ENCODE results near the gene ZBTB44. TPM values are rescaled to one million over a fixed set of nuclear protein-coding genes. Genes with fewer than 3 reads are reported as not detected.

ZBTB44 gene
- total and polyA plus RNA-seq, 4 donors = 4.7 to 33.9 (median 17.0) TPM

DNA sequence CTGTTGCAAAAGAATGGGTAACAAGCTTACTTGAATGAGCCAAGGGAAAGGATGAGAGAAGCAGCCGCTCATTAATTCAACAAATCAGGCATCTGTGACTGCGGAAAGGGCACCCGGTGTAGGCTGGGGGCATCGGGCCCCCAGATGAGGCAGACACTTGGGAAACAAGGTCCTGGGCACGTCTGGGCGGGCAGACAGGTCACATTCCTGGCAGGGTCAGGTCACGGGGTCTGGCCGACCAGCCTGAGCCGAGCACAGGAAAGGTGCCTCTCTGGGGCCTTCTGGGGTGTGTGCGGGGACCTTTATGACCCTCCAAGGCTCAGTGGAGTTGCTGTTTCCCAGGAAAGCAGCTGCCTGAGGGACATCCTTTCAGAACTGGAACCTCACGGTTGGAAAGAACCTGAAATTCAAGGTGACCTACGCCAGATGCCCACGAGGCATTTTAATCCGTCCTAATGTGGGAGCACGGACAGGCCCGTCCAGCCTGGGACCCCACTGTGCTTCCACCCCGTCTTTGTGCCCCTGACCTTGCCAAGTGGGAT lies 98.1 kb downstream of the ZBTB44 start:
- Histone ChIP-seq H3K4me1 (ENCODE audit: control insufficient read depth in 4 of 4, insufficient read depth in 4 of 4, low read length in 3 of 4) (peaks cover 0 to 3% (median 0%) of the 10 kb centered on the region in 4 donors), H3K36me3 (ENCODE audit: control insufficient read depth in 4 of 4, insufficient read depth in 3 of 4, low read depth in 1 of 4, low read length in 3 of 4) (no peaks in the 10 kb centered on the region), H3K4me3 (ENCODE audit: low read depth in 1 of 3, low read length in 3 of 3) (no peak overlapping the region), H3K27ac (ENCODE audit: low read depth in 1 of 2, low read length in 2 of 2) (no peak overlapping the region), H3K9ac (ENCODE audit: low read depth in 1 of 2, low read length in 2 of 2) (no peak overlapping the region), H3K9me3 (ENCODE audit: control insufficient read depth in 4 of 4, low read length in 3 of 4) (no peaks in the 10 kb centered on the region), H3K27me3 (ENCODE audit: control insufficient read depth in 4 of 4, insufficient read depth in 4 of 4, low read length in 3 of 4) (no peaks in the 10 kb centered on the region)
- 78% methylated on average over 17 of the region's 17 CpGs for WGBS
- no peak for DNase-seq (ENCODE audit: low spot score)
- TF ChIP-seq EGR1 (IDR thresholded peaks at IDR 0.05; ENCODE audit: low read depth in 2 of 2) (no peak), JUND (IDR thresholded peaks at IDR 0.05) (no peak), YY1 (IDR thresholded peaks at IDR 0.05) (no peak), FOXA2 (IDR thresholded peaks at IDR 0.05) (no peak), TAF1 (conservative IDR thresholded peaks at IDR 0.05) (no peak), RAD21 (IDR thresholded peaks at IDR 0.05) (no peak)
- TF ChIP-seq, protein P1, sequence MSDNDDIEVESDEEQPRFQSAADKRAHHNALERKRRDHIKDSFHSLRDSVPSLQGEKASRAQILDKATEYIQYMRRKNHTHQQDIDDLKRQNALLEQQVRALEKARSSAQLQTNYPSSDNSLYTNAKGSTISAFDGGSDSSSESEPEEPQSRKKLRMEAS (IDR thresholded peaks at IDR 0.05) = no peak
- TF ChIP-seq, protein P2, sequence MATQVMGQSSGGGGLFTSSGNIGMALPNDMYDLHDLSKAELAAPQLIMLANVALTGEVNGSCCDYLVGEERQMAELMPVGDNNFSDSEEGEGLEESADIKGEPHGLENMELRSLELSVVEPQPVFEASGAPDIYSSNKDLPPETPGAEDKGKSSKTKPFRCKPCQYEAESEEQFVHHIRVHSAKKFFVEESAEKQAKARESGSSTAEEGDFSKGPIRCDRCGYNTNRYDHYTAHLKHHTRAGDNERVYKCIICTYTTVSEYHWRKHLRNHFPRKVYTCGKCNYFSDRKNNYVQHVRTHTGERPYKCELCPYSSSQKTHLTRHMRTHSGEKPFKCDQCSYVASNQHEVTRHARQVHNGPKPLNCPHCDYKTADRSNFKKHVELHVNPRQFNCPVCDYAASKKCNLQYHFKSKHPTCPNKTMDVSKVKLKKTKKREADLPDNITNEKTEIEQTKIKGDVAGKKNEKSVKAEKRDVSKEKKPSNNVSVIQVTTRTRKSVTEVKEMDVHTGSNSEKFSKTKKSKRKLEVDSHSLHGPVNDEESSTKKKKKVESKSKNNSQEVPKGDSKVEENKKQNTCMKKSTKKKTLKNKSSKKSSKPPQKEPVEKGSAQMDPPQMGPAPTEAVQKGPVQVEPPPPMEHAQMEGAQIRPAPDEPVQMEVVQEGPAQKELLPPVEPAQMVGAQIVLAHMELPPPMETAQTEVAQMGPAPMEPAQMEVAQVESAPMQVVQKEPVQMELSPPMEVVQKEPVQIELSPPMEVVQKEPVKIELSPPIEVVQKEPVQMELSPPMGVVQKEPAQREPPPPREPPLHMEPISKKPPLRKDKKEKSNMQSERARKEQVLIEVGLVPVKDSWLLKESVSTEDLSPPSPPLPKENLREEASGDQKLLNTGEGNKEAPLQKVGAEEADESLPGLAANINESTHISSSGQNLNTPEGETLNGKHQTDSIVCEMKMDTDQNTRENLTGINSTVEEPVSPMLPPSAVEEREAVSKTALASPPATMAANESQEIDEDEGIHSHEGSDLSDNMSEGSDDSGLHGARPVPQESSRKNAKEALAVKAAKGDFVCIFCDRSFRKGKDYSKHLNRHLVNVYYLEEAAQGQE (IDR thresholded peaks at IDR 0.05) = no peak
- TF ChIP-seq, protein P3, sequence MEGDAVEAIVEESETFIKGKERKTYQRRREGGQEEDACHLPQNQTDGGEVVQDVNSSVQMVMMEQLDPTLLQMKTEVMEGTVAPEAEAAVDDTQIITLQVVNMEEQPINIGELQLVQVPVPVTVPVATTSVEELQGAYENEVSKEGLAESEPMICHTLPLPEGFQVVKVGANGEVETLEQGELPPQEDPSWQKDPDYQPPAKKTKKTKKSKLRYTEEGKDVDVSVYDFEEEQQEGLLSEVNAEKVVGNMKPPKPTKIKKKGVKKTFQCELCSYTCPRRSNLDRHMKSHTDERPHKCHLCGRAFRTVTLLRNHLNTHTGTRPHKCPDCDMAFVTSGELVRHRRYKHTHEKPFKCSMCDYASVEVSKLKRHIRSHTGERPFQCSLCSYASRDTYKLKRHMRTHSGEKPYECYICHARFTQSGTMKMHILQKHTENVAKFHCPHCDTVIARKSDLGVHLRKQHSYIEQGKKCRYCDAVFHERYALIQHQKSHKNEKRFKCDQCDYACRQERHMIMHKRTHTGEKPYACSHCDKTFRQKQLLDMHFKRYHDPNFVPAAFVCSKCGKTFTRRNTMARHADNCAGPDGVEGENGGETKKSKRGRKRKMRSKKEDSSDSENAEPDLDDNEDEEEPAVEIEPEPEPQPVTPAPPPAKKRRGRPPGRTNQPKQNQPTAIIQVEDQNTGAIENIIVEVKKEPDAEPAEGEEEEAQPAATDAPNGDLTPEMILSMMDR (IDR thresholded peaks at IDR 0.05; ENCODE audit: low read depth, low read length, missing input control) = no peak
- TF ChIP-seq, protein P4, sequence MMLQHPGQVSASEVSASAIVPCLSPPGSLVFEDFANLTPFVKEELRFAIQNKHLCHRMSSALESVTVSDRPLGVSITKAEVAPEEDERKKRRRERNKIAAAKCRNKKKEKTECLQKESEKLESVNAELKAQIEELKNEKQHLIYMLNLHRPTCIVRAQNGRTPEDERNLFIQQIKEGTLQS (IDR thresholded peaks at IDR 0.05) = no peak

DNA sequence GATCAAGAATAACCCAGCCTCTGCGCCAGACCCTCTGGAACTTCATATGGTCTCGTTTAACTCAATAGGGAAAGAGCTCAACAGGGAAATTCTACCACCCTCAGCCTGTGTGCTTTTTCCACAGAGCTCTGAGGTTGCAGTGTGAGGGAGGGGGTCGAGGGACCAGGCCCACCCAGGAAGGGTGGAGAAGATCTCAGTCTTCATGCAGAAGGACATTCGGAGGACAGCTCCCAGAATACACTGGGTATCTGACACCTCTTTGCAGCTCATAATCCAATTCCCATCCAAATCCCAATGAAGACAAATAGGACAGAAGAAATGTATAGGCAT lies 98.5 kb downstream of the ZBTB44 start:
- H3K36me3 ChIP-seq (ENCODE audit: control insufficient read depth in 4 of 4, insufficient read depth in 3 of 4, low read depth in 1 of 4, low read length in 3 of 4) = no peaks in the 10 kb centered on the region
- no peak for DNase-seq (ENCODE audit: low spot score)
- no peaks in the 10 kb centered on the region for H3K9me3 ChIP-seq (ENCODE audit: control insufficient read depth in 4 of 4, low read length in 3 of 4)
- no peak overlapping the region for H3K4me3 ChIP-seq (ENCODE audit: low read depth in 1 of 3, low read length in 3 of 3)
- 75% methylated on average over 4 of the region's 4 CpGs for WGBS
- H3K4me1 ChIP-seq (ENCODE audit: control insufficient read depth in 4 of 4, insufficient read depth in 4 of 4, low read length in 3 of 4) = peaks cover 0 to 3% (median 0%) of the 10 kb centered on the region in 4 donors
- no peak for TF ChIP-seq HNF4G (IDR thresholded peaks at IDR 0.05)
- TF ChIP-seq SP1 (IDR thresholded peaks at IDR 0.05) = no peak
- TF ChIP-seq, protein P4 (IDR thresholded peaks at IDR 0.05) = no peak
- TF ChIP-seq TAF1 (conservative IDR thresholded peaks at IDR 0.05) = no peak
- TF ChIP-seq HNF4A (conservative IDR thresholded peaks at IDR 0.05) = no peak
- no peak for TF ChIP-seq RXRA (IDR thresholded peaks at IDR 0.05)
- no peak for TF ChIP-seq JUND (IDR thresholded peaks at IDR 0.05)
- TF ChIP-seq, protein P1 (IDR thresholded peaks at IDR 0.05) = no peak
- TF ChIP-seq FOXA1 (IDR thresholded peaks at IDR 0.05) = no peak
- TF ChIP-seq EGR1 (IDR thresholded peaks at IDR 0.05; ENCODE audit: low read depth in 2 of 2) = no peak
- TF ChIP-seq, protein P3 (IDR thresholded peaks at IDR 0.05; ENCODE audit: low read depth, low read length, missing input control) = no peak
- no peak overlapping the region for H3K9ac ChIP-seq (ENCODE audit: low read depth in 1 of 2, low read length in 2 of 2)
- H3K27me3 ChIP-seq (ENCODE audit: control insufficient read depth in 4 of 4, insufficient read depth in 4 of 4, low read length in 3 of 4) = no peaks in the 10 kb centered on the region
- no peak overlapping the region for H3K27ac ChIP-seq (ENCODE audit: low read depth in 1 of 2, low read length in 2 of 2)
